Esophagus squamous epithelium (tissue), 5 donors: ENCODE measurements around the gene CCDC136. TPM values are rescaled to one million over a fixed set of nuclear protein-coding genes. Genes with fewer than 3 reads are reported as not detected.

Source experiments
- DNase-seq: peaks from one replicate; lab custom pipeline; 2025; lab: John Stamatoyannopoulos, UW
- H3K27ac ChIP-seq, 4 donors: fragments of 200-600 bp; sonication (generic); one replicate each; pipeline ENCODE4 v1.5.1; 2016 to 2019; ENCODE audit warnings: mild to moderate bottlenecking in 1 of 4
- H3K27me3 ChIP-seq, 4 donors: fragments of 200-600 bp; sonication (generic); 1 replicate in 3 of 4; 2 replicates in 1 of 4; pipeline versions ENCODE4 v1.5.1 to v1.6.0; 2017 to 2021; ENCODE audit warnings: antibody characterized with exemption in 1 of 4
- H3K36me3 ChIP-seq, 3 donors: fragments of 200-600 bp; sonication (generic); one replicate each; pipeline ENCODE4 v1.5.1; 2016 to 2019
- H3K4me1 ChIP-seq, 3 donors: fragments of 200-600 bp; sonication (generic); one replicate each; pipeline ENCODE4 v1.5.1; 2017 to 2019
- H3K4me3 ChIP-seq, 4 donors: fragments of 200-600 bp; sonication (generic); 1 replicate in 3 of 4; 2 replicates in 1 of 4; pipeline ENCODE4 v1.5.1; 2016 to 2019; ENCODE audit warnings: mild to moderate bottlenecking in 2 of 4, moderate library complexity in 1 of 4
- H3K9me3 ChIP-seq, 3 donors: fragments of 200-600 bp; sonication (generic); one replicate each; pipeline ENCODE4 v1.5.1; 2016 to 2019
- POLR2A ChIP-seq, 4 donors: fragments of 450-650 bp; IDR thresholded peaks; one replicate each; pipeline ENCODE4 v1.6.1; 2017; ENCODE audit warnings: antibody characterized with exemption in 4 of 4, mild to moderate bottlenecking in 4 of 4, moderate library complexity in 3 of 4
- WGBS, 2 donors: methylation state at CpG; one replicate each; pipeline ENCODE4 v1.1.5; 2018; 5-methylcytosine and 5-hydroxymethylcytosine counted together
- intact Hi-C: fragments of 100-400 bp; cut with DNase I; formaldehyde crosslinking; loops from one replicate; pipeline ENCODE4 v1.15.0; 2022
- total RNA-seq, 4 donors: library from RNA; depleted of rRNA; stranded (reverse); fragments of >200 nt; gene quantifications; one replicate each; pipeline ENCODE4 v1.1.0, GENCODE V29; 2016
- TF ChIP-seq, protein P1 (sequence below), 6 experiments: fragments of 450-650 bp in 4 of 6; fragments of 200-600 bp in 2 of 6; sonication (generic) in 2 of 6; IDR thresholded peaks; one replicate each; pipeline ENCODE4 v1.5.1; 2016 to 2019; ENCODE audit warnings: antibody characterized with exemption in 6 of 6, mild to moderate bottlenecking in 4 of 6, moderate library complexity in 4 of 6
- donor health status: DM: yes; HTN: yes; CAD: no.

The CCDC136 gene
- total RNA-seq, 4 donors from 2014 or later = 0.09 to 5.1 (median 2.2) TPM

DNA sequence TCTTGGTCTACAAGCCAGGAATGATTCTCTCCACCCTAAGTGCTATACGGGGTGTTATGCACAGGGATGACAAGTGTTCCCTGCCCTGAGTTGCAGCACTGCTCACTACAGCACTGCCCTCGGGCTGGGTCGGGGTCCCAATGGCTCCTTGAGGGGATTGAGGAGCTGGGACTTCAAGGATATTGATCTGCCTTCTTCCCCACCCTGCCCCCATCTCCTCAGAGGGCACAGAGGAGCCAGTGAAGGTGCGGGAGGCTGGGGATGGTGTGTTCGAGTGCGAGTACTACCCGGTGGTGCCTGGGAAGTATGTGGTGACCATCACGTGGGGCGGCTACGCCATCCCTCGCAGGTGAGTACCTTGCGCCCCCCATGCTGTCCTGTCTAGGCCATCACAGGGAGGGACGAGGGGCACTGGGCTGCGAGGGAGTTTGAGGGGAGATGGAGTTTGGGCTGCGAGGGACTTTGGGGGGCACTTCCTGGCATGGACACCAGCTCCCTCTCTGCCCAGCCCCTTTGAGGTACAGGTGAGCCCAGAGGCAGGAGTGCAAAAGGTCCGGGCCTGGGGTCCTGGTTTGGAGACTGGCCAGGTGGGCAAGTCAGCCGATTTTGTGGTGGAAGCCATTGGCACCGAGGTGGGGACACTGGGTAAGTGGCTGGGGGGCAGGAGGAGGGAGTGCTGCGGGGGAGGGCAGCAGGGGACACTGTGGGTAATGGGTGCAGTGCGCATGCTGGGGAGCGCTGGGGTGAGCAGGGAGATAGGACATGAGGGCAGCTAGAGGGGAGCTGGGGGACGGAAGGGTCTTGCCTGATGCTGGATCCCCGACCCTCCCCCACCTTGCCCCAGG, 48.8 kb downstream of the CCDC136 start:
- no peak for DNase-seq
- Histone ChIP-seq H3K9me3 (no peaks in the 10 kb centered on the region), H3K36me3 (peaks cover 0 to 71% (median 0%) of the 10 kb centered on the region in 3 donors), H3K27ac (no peak overlapping the region), H3K4me3 (no peak overlapping the region), H3K27me3 (no peaks in the 10 kb centered on the region), H3K4me1 (peaks cover 0 to 29% (median 0%) of the 10 kb centered on the region in 3 donors)
- TF ChIP-seq, protein P1, sequence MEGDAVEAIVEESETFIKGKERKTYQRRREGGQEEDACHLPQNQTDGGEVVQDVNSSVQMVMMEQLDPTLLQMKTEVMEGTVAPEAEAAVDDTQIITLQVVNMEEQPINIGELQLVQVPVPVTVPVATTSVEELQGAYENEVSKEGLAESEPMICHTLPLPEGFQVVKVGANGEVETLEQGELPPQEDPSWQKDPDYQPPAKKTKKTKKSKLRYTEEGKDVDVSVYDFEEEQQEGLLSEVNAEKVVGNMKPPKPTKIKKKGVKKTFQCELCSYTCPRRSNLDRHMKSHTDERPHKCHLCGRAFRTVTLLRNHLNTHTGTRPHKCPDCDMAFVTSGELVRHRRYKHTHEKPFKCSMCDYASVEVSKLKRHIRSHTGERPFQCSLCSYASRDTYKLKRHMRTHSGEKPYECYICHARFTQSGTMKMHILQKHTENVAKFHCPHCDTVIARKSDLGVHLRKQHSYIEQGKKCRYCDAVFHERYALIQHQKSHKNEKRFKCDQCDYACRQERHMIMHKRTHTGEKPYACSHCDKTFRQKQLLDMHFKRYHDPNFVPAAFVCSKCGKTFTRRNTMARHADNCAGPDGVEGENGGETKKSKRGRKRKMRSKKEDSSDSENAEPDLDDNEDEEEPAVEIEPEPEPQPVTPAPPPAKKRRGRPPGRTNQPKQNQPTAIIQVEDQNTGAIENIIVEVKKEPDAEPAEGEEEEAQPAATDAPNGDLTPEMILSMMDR (IDR thresholded peaks at IDR 0.05) = no peak
- no peak for TF ChIP-seq POLR2A (IDR thresholded peaks at IDR 0.05)
- 84 to 89% methylated on average over 11 to 22 of the region's 23 CpGs for WGBS, 2 donors
- intact Hi-C loops = no loop called here

DNA sequence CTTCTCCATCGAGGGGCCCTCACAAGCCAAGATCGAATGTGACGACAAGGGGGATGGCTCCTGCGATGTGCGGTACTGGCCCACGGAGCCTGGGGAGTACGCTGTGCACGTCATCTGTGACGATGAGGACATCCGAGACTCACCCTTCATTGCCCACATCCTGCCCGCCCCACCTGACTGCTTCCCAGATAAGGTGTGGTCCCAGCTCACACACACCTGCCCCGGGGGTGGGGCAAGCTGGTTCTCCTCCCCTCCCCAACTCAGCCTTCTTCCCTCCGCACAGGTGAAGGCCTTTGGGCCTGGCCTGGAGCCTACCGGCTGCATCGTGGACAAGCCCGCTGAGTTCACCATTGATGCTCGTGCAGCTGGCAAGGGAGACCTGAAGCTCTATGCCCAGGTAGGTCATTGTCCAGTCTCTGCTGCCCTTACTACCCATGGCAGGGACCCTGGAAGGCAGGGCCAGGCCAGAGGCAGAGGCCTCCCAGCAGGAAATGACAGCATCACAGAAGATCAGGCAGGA, 49.5 kb downstream of the CCDC136 start:
- TF ChIP-seq, protein P1 (IDR thresholded peaks at IDR 0.05) = no peak
- TF ChIP-seq POLR2A (IDR thresholded peaks at IDR 0.05) = no peak
- H3K27ac ChIP-seq = no peak overlapping the region
- H3K4me1 ChIP-seq = peaks cover 0 to 22% (median 0%) of the 10 kb centered on the region in 3 donors
- no peak overlapping the region for H3K4me3 ChIP-seq
- no peak for DNase-seq
- no peaks in the 10 kb centered on the region for H3K9me3 ChIP-seq
- 66 to 79% methylated on average over 5 to 14 of the region's 17 CpGs for WGBS, 2 donors
- intact Hi-C loops = no loop called here
- peaks cover 0 to 77% (median 0%) of the 10 kb centered on the region in 3 donors for H3K36me3 ChIP-seq
- no peaks in the 10 kb centered on the region for H3K27me3 ChIP-seq

DNA sequence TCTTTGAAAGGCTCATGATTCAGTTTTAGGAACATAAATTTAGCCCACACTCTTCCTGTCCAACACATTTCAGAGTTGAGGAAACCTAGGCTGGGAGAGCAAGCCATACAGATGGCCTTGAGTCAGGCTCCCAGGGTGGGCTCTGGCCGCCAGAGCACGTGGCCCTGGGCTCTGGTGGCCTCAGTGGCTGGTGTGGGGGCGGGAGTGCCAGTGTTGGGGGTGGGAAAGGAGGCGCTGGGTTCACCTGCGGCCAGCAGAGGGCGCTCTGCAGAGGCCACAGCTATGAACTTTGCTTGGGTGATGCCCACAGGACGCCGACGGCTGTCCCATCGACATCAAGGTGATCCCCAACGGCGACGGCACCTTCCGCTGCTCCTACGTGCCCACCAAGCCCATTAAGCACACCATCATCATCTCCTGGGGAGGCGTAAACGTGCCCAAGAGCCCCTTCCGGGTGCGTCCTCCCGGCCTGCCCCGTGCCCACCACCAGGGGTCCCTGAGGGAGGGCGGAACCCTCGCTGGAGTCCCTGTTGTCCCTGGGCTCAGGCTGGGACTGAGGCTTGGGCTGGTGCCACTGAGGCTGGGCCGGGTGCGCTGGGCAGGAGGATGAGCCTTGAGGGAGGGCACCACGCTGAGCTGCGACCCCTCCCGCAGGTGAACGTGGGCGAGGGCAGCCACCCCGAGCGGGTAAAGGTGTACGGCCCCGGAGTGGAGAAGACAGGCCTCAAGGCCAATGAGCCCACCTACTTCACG, 50.3 kb downstream of the CCDC136 start:
- Histone ChIP-seq H3K27me3 (no peaks in the 10 kb centered on the region), H3K4me3 (no peak overlapping the region), H3K4me1 (peaks cover 0 to 15% (median 0%) of the 10 kb centered on the region in 3 donors), H3K9me3 (no peaks in the 10 kb centered on the region), H3K27ac (peak overlapping the region in 2 of 4 donors; percentile 25 to 49), H3K36me3 (peaks cover 0 to 83% (median 0%) of the 10 kb centered on the region in 3 donors)
- TF ChIP-seq POLR2A (IDR thresholded peaks at IDR 0.05) = no peak
- TF ChIP-seq, protein P1 (IDR thresholded peaks at IDR 0.05) = peak; percentile 24 to 84 (median 55)
- intact Hi-C loops = no loop called here
- no peak for DNase-seq
- WGBS, 2 donors = 17% methylated on average over 6 of the region's 35 CpGs; no CpG with 5 or more reads in 1 of the 2 donors

DNA sequence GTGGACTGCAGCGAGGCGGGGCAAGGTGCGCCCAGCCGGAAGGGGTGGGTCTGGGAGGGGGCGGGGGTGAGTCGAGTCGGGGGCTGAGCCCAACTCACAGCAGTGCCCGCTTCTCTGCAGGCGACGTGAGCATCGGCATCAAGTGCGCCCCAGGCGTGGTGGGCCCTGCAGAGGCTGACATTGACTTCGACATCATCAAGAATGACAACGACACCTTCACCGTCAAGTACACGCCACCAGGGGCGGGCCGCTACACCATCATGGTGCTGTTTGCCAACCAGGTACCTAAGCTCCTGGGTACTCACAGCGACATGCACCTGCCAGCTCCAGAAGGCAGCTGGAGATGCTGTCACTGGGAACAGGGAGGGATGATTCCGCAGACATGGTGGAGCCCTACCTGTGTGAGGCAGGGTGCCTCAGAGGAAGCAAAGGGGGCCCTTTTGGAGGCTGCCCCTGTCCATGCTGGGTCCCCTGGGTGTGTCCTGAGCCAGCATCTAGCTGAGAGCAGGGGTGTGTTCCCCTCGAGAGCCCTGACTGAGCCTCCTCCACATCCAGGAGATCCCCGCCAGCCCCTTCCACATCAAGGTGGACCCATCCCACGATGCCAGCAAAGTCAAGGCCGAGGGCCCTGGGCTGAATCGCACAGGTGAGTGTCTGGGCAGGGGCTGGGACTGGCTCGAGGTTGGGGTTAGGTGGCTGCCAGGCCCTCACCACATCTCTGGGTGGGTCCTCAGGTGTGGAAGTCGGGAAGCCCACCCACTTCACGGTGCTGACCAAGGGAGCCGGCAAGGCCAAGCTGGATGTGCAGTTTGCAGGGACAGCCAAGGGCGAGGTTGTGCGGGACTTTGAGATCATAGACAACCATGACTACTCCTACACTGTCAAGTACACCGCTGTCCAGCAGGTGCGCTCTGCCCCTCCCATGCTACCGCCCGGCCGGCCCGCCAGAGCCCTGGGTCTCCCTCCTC, 51.2 kb downstream of the CCDC136 start:
- Histone ChIP-seq H3K4me3 (no peak overlapping the region), H3K36me3 (peaks cover 0 to 85% (median 0%) of the 10 kb centered on the region in 3 donors), H3K27ac (peak overlapping the region in 1 of 4 donors; percentile 49), H3K27me3 (no peaks in the 10 kb centered on the region), H3K9me3 (no peaks in the 10 kb centered on the region), H3K4me1 (peaks cover 0 to 15% (median 0%) of the 10 kb centered on the region in 3 donors)
- DNase-seq = no peak
- WGBS, 2 donors = 84 to 88% methylated on average over 11 to 21 of the region's 38 CpGs
- no peak for TF ChIP-seq POLR2A (IDR thresholded peaks at IDR 0.05)
- TF ChIP-seq, protein P1 (IDR thresholded peaks at IDR 0.05) = no peak
- intact Hi-C loops = no loop called here
